Superior temporal gyrus (tissue), 1 donor: ENCODE data around the gene INHBC.

Experiments
- DNase-seq: peaks from one replicate; pipeline ENCODE4 v3.0.0-alpha.2; 2016; ENCODE audit errors: extremely low spot score

INHBC gene

GRCh38 chr12:57469296-57470164 is 34.9 kb downstream of the INHBC start:
- no peak for DNase-seq

- DNase-seq: no peak
Observed at GRCh38 chr12:57470286-57470969, 35.8 kb downstream of the INHBC start.

- no peak for DNase-seq
Observed at GRCh38 chr12:57470970-57471656, 36.5 kb downstream of the INHBC start.

- DNase-seq: no peak
Observed at GRCh38 chr12:57471661-57472060, 37.1 kb downstream of the INHBC start.

- DNase-seq: no peak
Observed at GRCh38 chr12:57472391-57472790, 37.8 kb downstream of the INHBC start.

GRCh38 chr12:57473392-57473791 is 38.8 kb downstream of the INHBC start:
- no peak for DNase-seq

- DNase-seq: no peak
Observed at GRCh38 chr12:57473886-57474285, 39.3 kb downstream of the INHBC start.

- no peak for DNase-seq
Observed at GRCh38 chr12:57474430-57474829, 39.8 kb downstream of the INHBC start.

- no peak for DNase-seq
Observed at GRCh38 chr12:57474862-57475261, 40.3 kb downstream of the INHBC start.

- no peak for DNase-seq
Observed at GRCh38 chr12:57475271-57476161, 40.9 kb downstream of the INHBC start.

GRCh38 chr12:57476162-57476992 is 41.8 kb downstream of the INHBC start:
- DNase-seq: no peak

GRCh38 chr12:57476993-57477709 is 42.6 kb downstream of the INHBC start:
- no peak for DNase-seq

- DNase-seq: no peak
Observed at GRCh38 chr12:57477710-57478681, 43.4 kb downstream of the INHBC start.

GRCh38 chr12:57479043-57479375 is 44.4 kb downstream of the INHBC start:
- DNase-seq: no peak

- DNase-seq: no peak
Observed at GRCh38 chr12:57479376-57480115, 45.0 kb downstream of the INHBC start, which contains the start of gene ARHGAP9. Gene ARHGAP9, minus strand, starts transcription at chr12:57479866. Its CDS starts 460 bp downstream, at chr12:57479406.

GRCh38 chr12:57481671-57482070 is 47.1 kb downstream of the INHBC start:
- DNase-seq: no peak

GRCh38 chr12:57483466-57483865 is 48.9 kb downstream of the INHBC start:
- DNase-seq: no peak

- DNase-seq: no peak
Observed at GRCh38 chr12:57485695-57486094, 51.1 kb downstream of the INHBC start.
